Nephron progenitor cell (in vitro differentiated cells): Measurements from ENCODE around the gene PATJ.

Experiments
- DNase-seq: peaks from one replicate; pipeline ENCODE4 v3.0.0; 2021
- H3K27ac Mint-ChIP-seq: 2 replicates; pipeline ENCODE4 v1.8.0; 2021; ENCODE audit warnings: mild to moderate bottlenecking, moderate library complexity, mixed read lengths
- H3K27me3 Mint-ChIP-seq: 2 replicates; pipeline ENCODE4 v1.8.0; 2021; ENCODE audit warnings: mild to moderate bottlenecking, low read depth, mixed read lengths; ENCODE audit not compliant: poor library complexity
- H3K36me3 Mint-ChIP-seq: 2 replicates; pipeline ENCODE4 v1.8.0; 2021; ENCODE audit warnings: low read depth, mixed read lengths
- H3K4me1 Mint-ChIP-seq: 2 replicates; pipeline ENCODE4 v1.8.0; 2021; ENCODE audit warnings: mixed read lengths
- H3K4me3 Mint-ChIP-seq: 2 replicates; pipeline ENCODE4 v1.8.0; 2021; ENCODE audit warnings: mild to moderate bottlenecking, moderate library complexity, mixed read lengths
- H3K9me3 Mint-ChIP-seq: 2 replicates; pipeline ENCODE4 v1.8.0; 2021; ENCODE audit warnings: mild to moderate bottlenecking, moderate library complexity, mixed read lengths
- CTCF ChIP-seq: fragments of 200-600 bp; sonication (generic); IDR thresholded peaks from 2 replicates; pipeline ENCODE4 v1.5.0; 2021; ENCODE audit warnings: antibody characterized with exemption

Gene PATJ

GRCh38 chr1:61926597-61926996 lies 184.3 kb downstream of the PATJ start:
- no peaks in the 10 kb centered on the region for H3K36me3 Mint-ChIP-seq
- H3K27ac Mint-ChIP-seq, result no peak overlapping the region
- no peaks in the 10 kb centered on the region for H3K27me3 Mint-ChIP-seq
- no peak overlapping the region for H3K4me3 Mint-ChIP-seq
- no peak for TF ChIP-seq CTCF
- H3K9me3 Mint-ChIP-seq, result no peaks in the 10 kb centered on the region
- no peaks in the 10 kb centered on the region for H3K4me1 Mint-ChIP-seq
- no peak for DNase-seq

- no peak for DNase-seq
- Mint-ChIP-seq H3K4me1 (no peaks in the 10 kb centered on the region), H3K4me3 (no peak overlapping the region), H3K36me3 (no peaks in the 10 kb centered on the region), H3K27ac (no peak overlapping the region), H3K9me3 (no peaks in the 10 kb centered on the region), H3K27me3 (no peaks in the 10 kb centered on the region)
- no peak for TF ChIP-seq CTCF
Observed at GRCh38 chr1:61930116-61930645, 187.9 kb downstream of the PATJ start.

GRCh38 chr1:61931587-61932279 lies 189.5 kb downstream of the PATJ start:
- H3K4me3 Mint-ChIP-seq, result no peak overlapping the region
- no peaks in the 10 kb centered on the region for H3K27me3 Mint-ChIP-seq
- DNase-seq, result no peak
- no peak for TF ChIP-seq CTCF
- H3K36me3 Mint-ChIP-seq, result no peaks in the 10 kb centered on the region
- H3K4me1 Mint-ChIP-seq, result no peaks in the 10 kb centered on the region
- H3K9me3 Mint-ChIP-seq, result no peaks in the 10 kb centered on the region
- H3K27ac Mint-ChIP-seq, result no peak overlapping the region

- H3K9me3 Mint-ChIP-seq, result no peaks in the 10 kb centered on the region
- no peak overlapping the region for H3K4me3 Mint-ChIP-seq
- H3K4me1 Mint-ChIP-seq, result no peaks in the 10 kb centered on the region
- no peak overlapping the region for H3K27ac Mint-ChIP-seq
- H3K36me3 Mint-ChIP-seq, result no peaks in the 10 kb centered on the region
- no peak for DNase-seq
- no peaks in the 10 kb centered on the region for H3K27me3 Mint-ChIP-seq
- TF ChIP-seq CTCF, result no peak
Observed at GRCh38 chr1:61935516-61935915, 193.2 kb downstream of the PATJ start.

- no peak for TF ChIP-seq CTCF
- H3K4me1 Mint-ChIP-seq, result no peaks in the 10 kb centered on the region
Observed at GRCh38 chr1:61936839-61937238, 194.6 kb downstream of the PATJ start.

GRCh38 chr1:61941794-61942193 lies 199.5 kb downstream of the PATJ start:
- DNase-seq, result no peak
- Mint-ChIP-seq H3K4me3 (no peak overlapping the region), H3K36me3 (peaks cover 26% of the 10 kb centered on the region), H3K27ac (no peak overlapping the region), H3K9me3 (peaks cover 32% of the 10 kb centered on the region), H3K4me1 (no peaks in the 10 kb centered on the region), H3K27me3 (no peaks in the 10 kb centered on the region)
- no peak for TF ChIP-seq CTCF

More at GRCh38 chr1:61936839-61937238, 194.6 kb downstream of the PATJ start:
- Mint-ChIP-seq H3K27ac (peak overlapping the region; percentile 59), H3K9me3 (no peaks in the 10 kb centered on the region), H3K36me3 (peaks cover 1% of the 10 kb centered on the region), H3K27me3 (no peaks in the 10 kb centered on the region), H3K4me3 (no peak overlapping the region)
- DNase-seq, result no peak
